Spinal cord (tissue), 10 donors: ENCODE results near the gene MYH3. TPM values are rescaled to one million over a fixed set of nuclear protein-coding genes. Genes with fewer than 3 reads are reported as not detected.

Experiments used
- DNase-seq, 6 donors: peaks; one replicate each; pipeline versions ENCODE4 v3.0.0 to v3.0.0-alpha.2; 2013 to 2015; ENCODE audit warnings: low spot score in 6 of 6, low read depth in 4 of 6
- H3K27ac ChIP-seq: one replicate; pipeline ENCODE4 v1.5.1; 2013; ENCODE audit warnings: low read depth, low read length, control low read depth
- H3K27me3 ChIP-seq: one replicate; pipeline ENCODE4 v1.6.1; 2013; ENCODE audit warnings: low read length; ENCODE audit not compliant: control insufficient read depth, insufficient read depth
- H3K36me3 ChIP-seq: one replicate; pipeline ENCODE4 v1.6.1; 2013; ENCODE audit warnings: low read length; ENCODE audit not compliant: control insufficient read depth, insufficient read depth
- H3K4me1 ChIP-seq: one replicate; pipeline ENCODE4 v1.6.1; 2013; ENCODE audit warnings: low read length; ENCODE audit not compliant: control insufficient read depth, insufficient read depth
- H3K4me3 ChIP-seq: one replicate; pipeline ENCODE4 v1.5.1; 2013; ENCODE audit warnings: low read depth, low read length, control low read depth
- H3K9me3 ChIP-seq: one replicate; pipeline ENCODE4 v1.6.1; 2013; ENCODE audit warnings: low read length; ENCODE audit not compliant: control insufficient read depth, insufficient read depth
- WGBS: methylation state at CpG from one replicate; pipeline ENCODE4 v1.1.5; 2013; ENCODE audit warnings: missing lambda C conversion rate; ENCODE audit not compliant: insufficient coverage; 5-methylcytosine and 5-hydroxymethylcytosine counted together
- polyA plus RNA-seq, 2 donors: library from polyadenylated mRNA; unstranded; fragments of 120-200 nt; gene quantifications; one replicate each; pipeline ENCODE4 v1.2.1, GENCODE V29; 2013; ENCODE audit not compliant: insufficient read length in 2 of 2
- total RNA-seq, 2 donors: library from RNA; depleted of rRNA in 1 of 2; stranded (reverse); fragments of 120-200 nt in 1 of 2; fragments of >200 nt in 1 of 2; gene quantifications; one replicate each; pipeline versions ENCODE4 v1.2.3 to v1.2.4, GENCODE V29; 2013 to 2014
- donor health status: healthy.

The MYH3 gene
- total and polyA plus RNA-seq, 4 donors: 3.2 to 17.9 (median 3.7) TPM

DNA sequence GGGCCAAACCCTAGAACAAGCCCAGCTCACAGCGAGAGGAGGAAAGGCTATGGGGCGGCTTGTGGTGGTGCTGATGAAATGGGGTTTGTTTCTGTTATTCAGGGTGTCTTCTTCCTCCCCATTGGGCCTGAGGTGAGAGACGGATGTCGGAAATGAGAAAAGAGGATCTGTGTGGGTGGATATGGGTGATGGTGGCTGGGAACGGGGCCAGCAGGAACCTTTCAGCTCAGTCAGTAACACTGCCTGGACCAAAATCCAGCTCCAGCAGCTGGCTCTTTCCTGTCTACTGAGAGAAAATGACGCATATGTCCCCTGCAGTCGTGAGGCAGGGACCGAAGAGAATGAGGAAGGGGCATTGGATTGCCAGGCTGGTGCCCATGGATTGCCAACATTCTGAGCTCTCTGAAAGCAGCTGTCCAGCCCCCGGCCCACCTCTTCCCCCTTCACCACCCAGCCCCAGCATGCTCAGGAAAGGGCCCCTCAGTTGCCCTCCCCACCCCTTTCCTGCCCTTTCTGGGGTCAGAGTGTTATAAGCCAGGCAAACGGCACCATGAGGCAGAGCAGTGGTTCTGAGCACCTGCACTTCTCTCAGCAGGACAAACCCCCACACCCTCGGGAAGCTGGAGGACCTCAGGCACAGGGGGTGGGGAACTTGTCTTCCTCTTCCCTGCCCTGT lies 4.0 kb downstream of the MYH3 start:
- DNase-seq: no peak
- WGBS: 86% methylated on average over 6 of the region's 11 CpGs
- Histone ChIP-seq H3K36me3 (peaks cover 3% of the 10 kb centered on the region), H3K4me1 (no peaks in the 10 kb centered on the region), H3K9me3 (no peaks in the 10 kb centered on the region), H3K27ac (no peak overlapping the region), H3K27me3 (no peaks in the 10 kb centered on the region), H3K4me3 (no peak overlapping the region)

DNA sequence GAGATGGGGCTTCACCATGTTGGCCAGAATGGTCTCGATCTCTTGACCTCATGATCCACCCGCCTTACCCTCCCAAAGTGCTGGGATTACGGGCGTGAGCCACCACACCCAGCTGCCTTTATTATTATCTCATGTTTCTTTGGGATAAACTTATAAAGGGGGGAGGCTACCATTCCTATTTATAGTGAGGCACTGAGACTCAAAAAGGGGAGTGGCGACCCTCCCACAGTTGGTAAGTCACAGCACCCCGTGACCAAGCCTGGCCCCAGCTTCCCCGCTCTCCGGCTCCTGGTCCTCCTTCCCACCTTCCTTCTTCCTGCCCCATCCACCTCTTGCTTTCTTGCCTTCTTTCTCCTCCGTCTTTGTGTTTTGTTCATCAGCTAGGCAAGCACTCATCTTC lies 5.2 kb downstream of the MYH3 start:
- 73% methylated on average over 4 of the region's 9 CpGs for WGBS
- H3K27me3 ChIP-seq: no peaks in the 10 kb centered on the region
- H3K4me1 ChIP-seq: no peaks in the 10 kb centered on the region
- no peak for DNase-seq
- H3K9me3 ChIP-seq: no peaks in the 10 kb centered on the region
- H3K27ac ChIP-seq: no peak overlapping the region
- no peak overlapping the region for H3K4me3 ChIP-seq
- peaks cover under 1% of the 10 kb centered on the region for H3K36me3 ChIP-seq

DNA sequence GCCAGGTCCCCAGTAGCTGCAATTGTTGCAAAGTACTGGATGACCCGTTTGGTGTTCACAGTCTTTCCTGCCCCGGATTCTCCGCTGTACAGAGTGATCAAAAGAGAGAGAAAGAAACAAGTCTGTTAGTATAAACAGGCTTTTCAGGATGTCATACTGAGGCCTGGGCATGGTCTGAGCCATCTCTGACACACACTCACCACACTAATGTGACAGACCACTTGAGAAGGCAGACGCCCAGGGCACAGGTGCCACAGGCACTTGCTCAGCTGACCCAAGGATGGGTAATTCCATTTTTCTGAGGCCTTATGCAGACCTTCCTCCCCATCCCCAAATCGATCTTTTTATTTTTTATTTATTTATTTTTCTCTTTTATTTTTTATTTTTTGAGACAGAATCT lies 7.5 kb downstream of the MYH3 start:
- Histone ChIP-seq H3K4me3 (no peak overlapping the region), H3K27ac (no peak overlapping the region), H3K27me3 (no peaks in the 10 kb centered on the region), H3K9me3 (no peaks in the 10 kb centered on the region), H3K4me1 (no peaks in the 10 kb centered on the region), H3K36me3 (no peaks in the 10 kb centered on the region)
- no peak for DNase-seq
- WGBS: 93% methylated on average over 3 of the region's 5 CpGs

DNA sequence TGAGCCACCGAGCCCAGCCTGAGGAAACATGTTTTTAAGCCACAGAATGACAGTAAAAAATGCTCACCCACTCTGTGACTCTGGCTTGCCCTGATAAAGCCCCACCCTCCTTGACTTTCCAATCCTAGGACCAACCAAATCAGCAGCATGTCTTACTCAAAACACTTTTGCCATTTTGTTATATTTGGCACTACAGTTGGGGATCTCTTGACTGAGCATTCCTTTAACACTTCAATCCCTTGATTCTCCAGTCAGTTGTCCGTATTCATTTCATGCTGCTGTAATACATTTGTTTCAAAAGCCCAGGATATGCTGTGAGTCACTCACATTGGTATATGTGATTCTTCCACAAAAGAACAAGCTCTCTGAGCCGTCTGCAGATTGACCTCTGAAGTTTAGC lies 8.2 kb downstream of the MYH3 start:
- Histone ChIP-seq H3K27me3 (no peaks in the 10 kb centered on the region), H3K27ac (no peak overlapping the region), H3K36me3 (no peaks in the 10 kb centered on the region), H3K9me3 (no peaks in the 10 kb centered on the region), H3K4me1 (no peaks in the 10 kb centered on the region), H3K4me3 (no peak overlapping the region)
- 71% methylated on average over 2 of the region's 3 CpGs for WGBS
- DNase-seq: no peak

DNA sequence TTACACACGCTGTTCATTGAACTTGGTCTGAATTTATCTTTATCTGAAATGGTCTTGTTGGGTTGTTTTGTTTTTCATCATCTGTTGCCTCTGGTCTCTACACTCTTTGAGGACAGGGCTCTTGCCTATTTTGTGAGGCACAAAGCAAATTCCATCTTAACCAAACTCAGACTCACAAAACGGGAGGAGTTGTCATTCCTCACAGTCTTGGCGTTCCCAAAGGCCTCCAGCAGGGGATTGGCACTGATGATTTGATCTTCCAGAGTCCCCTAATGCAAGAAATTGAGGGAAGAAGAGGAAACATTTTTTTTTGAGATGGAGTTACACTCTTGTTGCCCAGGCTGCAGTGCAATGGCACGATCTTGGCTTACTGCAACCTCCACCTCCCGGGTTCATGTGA lies 8.7 kb downstream of the MYH3 start:
- no peak for DNase-seq
- Histone ChIP-seq H3K4me1 (no peaks in the 10 kb centered on the region), H3K4me3 (no peak overlapping the region), H3K27ac (no peak overlapping the region), H3K27me3 (no peaks in the 10 kb centered on the region), H3K36me3 (no peaks in the 10 kb centered on the region), H3K9me3 (no peaks in the 10 kb centered on the region)
- no CpG with 5 or more reads among the region's 5 CpGs for WGBS

DNA sequence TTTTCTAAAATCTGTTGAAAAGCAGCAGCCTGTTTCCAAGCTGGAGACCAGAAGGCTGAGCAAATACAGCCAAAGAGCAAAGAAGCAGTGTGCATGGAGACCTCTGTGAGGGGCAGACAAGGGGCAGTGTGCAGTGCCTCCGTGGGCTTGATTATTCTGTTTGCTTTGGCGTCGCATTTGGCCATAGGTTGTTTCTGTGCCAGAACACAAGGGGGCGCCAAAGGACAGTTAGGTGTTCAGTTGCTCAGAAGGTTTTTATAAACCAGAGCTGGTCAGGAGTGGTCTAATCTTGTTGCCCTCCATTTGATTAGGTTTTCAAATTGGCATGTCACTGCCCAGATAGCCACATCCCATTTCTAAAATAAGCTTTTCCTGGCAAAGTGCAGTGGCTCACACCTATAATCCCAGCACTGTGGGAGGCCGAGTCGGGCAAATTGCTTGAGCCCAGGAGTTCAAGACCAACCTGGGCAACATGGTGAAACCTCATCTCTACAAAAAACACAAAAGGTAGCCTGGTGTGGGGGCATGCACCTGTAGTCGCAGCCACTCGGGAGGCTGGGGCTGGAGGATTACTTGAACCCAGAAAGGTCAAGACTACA lies 10.6 kb downstream of the MYH3 start:
- no peaks in the 10 kb centered on the region for H3K27me3 ChIP-seq
- no peak overlapping the region for H3K27ac ChIP-seq
- no peaks in the 10 kb centered on the region for H3K36me3 ChIP-seq
- no peaks in the 10 kb centered on the region for H3K4me1 ChIP-seq
- no peaks in the 10 kb centered on the region for H3K9me3 ChIP-seq
- DNase-seq: peak; percentile 22 to 90 (median 58)
- H3K4me3 ChIP-seq: no peak overlapping the region
- WGBS: 33% methylated on average over 5 of the region's 8 CpGs

DNA sequence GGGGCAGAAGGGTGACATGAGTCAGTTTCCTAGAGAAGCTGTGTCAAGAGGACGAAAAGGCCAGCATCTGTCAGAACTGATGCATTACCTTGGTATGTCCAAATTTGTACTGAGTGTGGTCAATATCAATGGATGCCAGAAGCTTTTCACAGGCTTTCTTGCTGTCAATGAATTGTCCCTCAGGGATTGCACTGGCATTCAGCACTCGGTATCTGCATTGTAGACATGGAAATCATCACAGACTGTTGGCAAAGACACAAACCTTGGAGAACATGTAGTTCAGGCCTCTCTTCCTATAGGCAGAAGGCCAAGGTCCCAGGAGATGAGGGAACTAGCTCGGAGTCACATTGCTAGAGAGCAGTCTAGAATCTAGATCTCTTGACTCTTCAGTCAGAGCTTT lies 16.6 kb downstream of the MYH3 start:
- Histone ChIP-seq H3K4me3 (no peak overlapping the region), H3K36me3 (peaks cover 6% of the 10 kb centered on the region), H3K27me3 (no peaks in the 10 kb centered on the region), H3K4me1 (no peaks in the 10 kb centered on the region), H3K9me3 (no peaks in the 10 kb centered on the region), H3K27ac (no peak overlapping the region)
- DNase-seq: no peak
- 92% methylated on average over 2 of the region's 3 CpGs for WGBS

DNA sequence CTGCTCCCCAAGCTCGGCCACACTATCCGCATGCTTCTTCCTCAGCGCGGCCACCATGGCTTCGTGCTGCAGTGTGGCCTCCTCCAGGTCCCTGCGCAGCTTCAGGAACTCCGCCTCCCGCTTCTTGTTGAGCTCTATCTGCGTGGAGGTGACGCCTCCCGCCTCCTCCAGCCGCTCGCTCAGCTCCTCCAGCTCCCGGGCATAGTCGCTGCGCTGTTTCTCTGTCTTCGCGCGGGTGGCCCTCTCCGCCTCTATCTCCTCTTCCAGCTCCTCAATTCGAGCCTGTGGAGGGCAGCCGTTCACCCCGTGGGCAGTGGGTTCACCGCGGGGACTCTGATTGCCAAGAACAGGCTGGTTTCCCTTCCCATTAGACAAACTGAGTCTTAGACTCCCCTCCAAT lies 19.0 kb downstream of the MYH3 start:
- no peaks in the 10 kb centered on the region for H3K4me1 ChIP-seq
- H3K9me3 ChIP-seq: no peaks in the 10 kb centered on the region
- no peak for DNase-seq
- H3K36me3 ChIP-seq: peaks cover 10% of the 10 kb centered on the region
- H3K27ac ChIP-seq: no peak overlapping the region
- H3K4me3 ChIP-seq: no peak overlapping the region
- 92% methylated on average over 25 of the region's 25 CpGs for WGBS
- H3K27me3 ChIP-seq: no peaks in the 10 kb centered on the region

DNA sequence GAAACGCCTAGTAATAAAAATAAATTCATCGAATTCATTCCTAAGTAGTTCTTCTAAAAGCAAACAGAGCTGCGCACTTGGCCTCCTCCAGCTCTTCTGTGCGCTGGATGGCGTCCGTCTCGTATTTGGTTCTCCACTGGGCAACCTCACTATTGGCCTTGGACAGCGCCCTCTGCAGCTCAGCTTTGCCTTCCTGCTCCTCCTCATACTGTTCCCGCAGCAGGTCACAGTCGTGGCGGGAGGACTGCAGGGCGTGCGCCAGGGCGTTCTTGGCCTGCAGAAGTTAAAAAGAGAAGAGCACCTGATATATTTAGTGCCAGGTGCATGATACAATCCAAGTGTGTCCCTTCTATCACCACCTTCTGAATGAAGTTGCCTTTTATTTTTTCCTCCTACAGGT lies 21.8 kb downstream of the MYH3 start:
- H3K4me3 ChIP-seq: no peak overlapping the region
- peak in 1 of 6 donors; percentile 18 for DNase-seq
- no peaks in the 10 kb centered on the region for H3K9me3 ChIP-seq
- no peak overlapping the region for H3K27ac ChIP-seq
- peaks cover 10% of the 10 kb centered on the region for H3K36me3 ChIP-seq
- H3K4me1 ChIP-seq: no peaks in the 10 kb centered on the region
- 87% methylated on average over 9 of the region's 14 CpGs for WGBS
- no peaks in the 10 kb centered on the region for H3K27me3 ChIP-seq

DNA sequence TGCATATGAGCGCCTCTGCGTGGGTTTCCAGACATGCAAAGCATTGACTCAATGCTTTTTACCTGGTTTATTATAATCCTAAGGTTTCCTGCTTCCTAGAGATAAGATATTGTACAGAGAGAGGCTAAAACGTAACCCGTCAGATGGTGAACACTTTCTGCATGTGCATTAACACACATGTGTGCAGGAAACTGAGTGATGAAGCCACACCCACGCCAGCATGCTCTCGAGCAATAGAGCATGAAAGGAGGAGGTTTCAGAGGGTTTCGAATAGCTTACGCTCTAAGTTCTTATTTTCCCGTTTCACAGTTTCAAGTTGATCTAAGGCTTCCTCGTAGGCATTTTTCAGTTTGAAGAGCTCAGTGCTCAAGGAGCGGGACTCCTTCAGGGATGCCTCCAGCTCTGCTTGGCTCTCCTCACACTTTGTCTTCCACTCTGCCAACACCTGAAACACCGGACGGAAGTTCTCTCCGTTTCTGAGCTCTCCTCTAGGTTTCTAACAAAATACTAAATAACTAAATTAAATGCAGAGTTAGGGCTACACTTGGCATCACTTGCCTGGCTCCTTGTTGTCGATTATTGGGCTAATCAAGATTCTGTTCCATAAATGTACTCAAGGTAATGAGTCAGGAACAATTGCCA lies 23.2 kb downstream of the MYH3 start:
- no peak for DNase-seq
- H3K36me3 ChIP-seq: peaks cover 15% of the 10 kb centered on the region
- WGBS: 89% methylated on average over 11 of the region's 15 CpGs
- H3K4me1 ChIP-seq: no peaks in the 10 kb centered on the region
- H3K27ac ChIP-seq: no peak overlapping the region
- no peaks in the 10 kb centered on the region for H3K9me3 ChIP-seq
- no peaks in the 10 kb centered on the region for H3K27me3 ChIP-seq
- H3K4me3 ChIP-seq: no peak overlapping the region
